NT2/D1 (cell line): Measurements from ENCODE around the gene MAGI1.
"Not testable (repeated sequence)": the region's sequence is repeated elsewhere in the genome, so short reads cannot be mapped to it uniquely, and the experiment has no call there.

Source experiments
- DNase-seq: peaks from one replicate; pipeline ENCODE4 v3.0.0-alpha.2; 2011; ENCODE audit warnings: low read depth, low spot score
- H3K27me3 ChIP-seq: 2 replicates; pipeline ENCODE4 v1.6.0; 2011; ENCODE audit warnings: mild to moderate bottlenecking; ENCODE audit not compliant: insufficient read length, insufficient read depth
- H3K36me3 ChIP-seq: 2 replicates; pipeline ENCODE4 v1.6.1; 2011; ENCODE audit warnings: mild to moderate bottlenecking, low read length, mixed read lengths; ENCODE audit not compliant: insufficient read depth, insufficient read length
- H3K4me1 ChIP-seq: 2 replicates; pipeline ENCODE4 v1.5.1; 2011; ENCODE audit not compliant: insufficient read depth, insufficient read length
- H3K4me3 ChIP-seq: 2 replicates; pipeline ENCODE4 v1.5.1; 2011; ENCODE audit warnings: low read depth; ENCODE audit not compliant: insufficient read length
- H3K9ac ChIP-seq: 2 replicates; pipeline ENCODE4 v1.6.0; 2011; ENCODE audit warnings: low read depth; ENCODE audit not compliant: insufficient read length
- H3K9me3 ChIP-seq: 2 replicates; pipeline ENCODE4 v1.5.1; 2011; ENCODE audit warnings: mild to moderate bottlenecking, low read length; ENCODE audit not compliant: insufficient read depth
- SUZ12 ChIP-seq: IDR thresholded peaks from 2 replicates; pipeline ENCODE4 v1.6.1; 2011; ENCODE audit not compliant: insufficient read length, insufficient read depth; ENCODE audit errors: extremely low read depth
- YY1 ChIP-seq: IDR thresholded peaks from 2 replicates; pipeline ENCODE4 v1.6.1; 2011; ENCODE audit not compliant: insufficient read length, insufficient read depth
- ZNF274 ChIP-seq: IDR thresholded peaks from 2 replicates; pipeline ENCODE4 v1.6.1; 2011; ENCODE audit warnings: mild to moderate bottlenecking, low read depth, low read length

Gene MAGI1

GRCh38 chr3:65901226-65901625 is 137.5 kb downstream of the MAGI1 start:
- H3K36me3 ChIP-seq = peaks cover 6% of the 10 kb centered on the region
- no peak for DNase-seq
- H3K9me3 ChIP-seq = no peaks in the 10 kb centered on the region
- H3K4me3 ChIP-seq = no peak overlapping the region
- H3K9ac ChIP-seq = no peak overlapping the region
- no peaks in the 10 kb centered on the region for H3K27me3 ChIP-seq
- H3K4me1 ChIP-seq = no peaks in the 10 kb centered on the region
- TF ChIP-seq ZNF274 (no peak), SUZ12 (no peak), YY1 (no peak)

- Histone ChIP-seq H3K36me3 (peaks cover 6% of the 10 kb centered on the region), H3K9ac (no peak overlapping the region), H3K27me3 (no peaks in the 10 kb centered on the region), H3K9me3 (no peaks in the 10 kb centered on the region), H3K4me3 (no peak overlapping the region), H3K4me1 (no peaks in the 10 kb centered on the region)
- TF ChIP-seq YY1 = no peak
- TF ChIP-seq ZNF274 = no peak
- no peak for TF ChIP-seq SUZ12
- DNase-seq = no peak
Measured at GRCh38 chr3:65899226-65899625, 139.5 kb downstream of the MAGI1 start.

GRCh38 chr3:65897766-65898165 is 141.0 kb downstream of the MAGI1 start:
- Histone ChIP-seq H3K36me3 (peaks cover 6% of the 10 kb centered on the region), H3K4me1 (no peaks in the 10 kb centered on the region), H3K9ac (no peak overlapping the region), H3K4me3 (no peak overlapping the region), H3K27me3 (no peaks in the 10 kb centered on the region), H3K9me3 (no peaks in the 10 kb centered on the region)
- TF ChIP-seq ZNF274 = no peak
- TF ChIP-seq SUZ12 = no peak
- TF ChIP-seq YY1 = no peak
- no peak for DNase-seq

GRCh38 chr3:65896321-65896720 is 142.4 kb downstream of the MAGI1 start:
- Histone ChIP-seq H3K9ac (no peak overlapping the region), H3K4me3 (no peak overlapping the region), H3K27me3 (no peaks in the 10 kb centered on the region), H3K4me1 (peaks cover under 1% of the 10 kb centered on the region), H3K9me3 (no peaks in the 10 kb centered on the region), H3K36me3 (peaks cover 6% of the 10 kb centered on the region)
- no peak for TF ChIP-seq YY1
- no peak for TF ChIP-seq ZNF274
- no peak for TF ChIP-seq SUZ12
- DNase-seq = no peak

- H3K4me1 ChIP-seq = peaks cover 3% of the 10 kb centered on the region
Measured at GRCh38 chr3:65894679-65895453, 143.9 kb downstream of the MAGI1 start.

GRCh38 chr3:65894126-65894525 is 144.6 kb downstream of the MAGI1 start:
- H3K27me3 ChIP-seq = no peaks in the 10 kb centered on the region

More at GRCh38 chr3:65894679-65895453, 143.9 kb downstream of the MAGI1 start:
- no peak for TF ChIP-seq SUZ12
- no peak for TF ChIP-seq YY1
- no peak for TF ChIP-seq ZNF274
- H3K9me3 ChIP-seq = no peaks in the 10 kb centered on the region
- H3K4me3 ChIP-seq = no peak overlapping the region
- no peak overlapping the region for H3K9ac ChIP-seq
- DNase-seq = no peak
- no peaks in the 10 kb centered on the region for H3K36me3 ChIP-seq
- H3K27me3 ChIP-seq = no peaks in the 10 kb centered on the region

GRCh38 chr3:65893631-65894030 is 145.1 kb downstream of the MAGI1 start:
- Histone ChIP-seq H3K4me1 (peaks cover 3% of the 10 kb centered on the region), H3K9ac (no peak overlapping the region), H3K36me3 (no peaks in the 10 kb centered on the region), H3K27me3 (no peaks in the 10 kb centered on the region), H3K9me3 (no peaks in the 10 kb centered on the region), H3K4me3 (no peak overlapping the region)
- TF ChIP-seq SUZ12 (no peak), ZNF274 (no peak), YY1 (no peak)
- DNase-seq = no peak

More at GRCh38 chr3:65894126-65894525, 144.6 kb downstream of the MAGI1 start:
- H3K4me1 ChIP-seq = peaks cover 3% of the 10 kb centered on the region
- DNase-seq = no peak
- H3K36me3 ChIP-seq = no peaks in the 10 kb centered on the region
- no peak overlapping the region for H3K9ac ChIP-seq
- H3K9me3 ChIP-seq = no peaks in the 10 kb centered on the region
- TF ChIP-seq SUZ12 (no peak), YY1 (no peak), ZNF274 (no peak)
- H3K4me3 ChIP-seq = no peak overlapping the region

GRCh38 chr3:65891477-65891876 is 147.2 kb downstream of the MAGI1 start:
- H3K27me3 ChIP-seq, H3K4me3 ChIP-seq, H3K36me3 ChIP-seq, DNase-seq, H3K4me1 ChIP-seq, H3K9me3 ChIP-seq, H3K9ac ChIP-seq: not testable (repeated sequence)
